IPS DF 6.9 (cell line): ENCODE data around the gene E2F6.

Source experiments
- DNase-seq: peaks from one replicate; pipeline ENCODE4 v3.0.0-alpha.2; 2013; ENCODE audit warnings: low read depth, low spot score
- H3K27ac ChIP-seq: one replicate; pipeline ENCODE4 v1.5.1; 2013; ENCODE audit warnings: low read length, control low read depth
- H3K27me3 ChIP-seq: 2 replicates; pipeline ENCODE4 v1.6.1; 2013; ENCODE audit warnings: mild to moderate bottlenecking, low read length; ENCODE audit not compliant: control insufficient read depth, insufficient read depth
- H3K36me3 ChIP-seq: 2 replicates; pipeline ENCODE4 v1.6.1; 2013; ENCODE audit warnings: low read length; ENCODE audit not compliant: control insufficient read depth, insufficient read depth
- H3K4me1 ChIP-seq: 2 replicates; pipeline ENCODE4 v1.6.1; 2013; ENCODE audit warnings: low read length; ENCODE audit not compliant: control insufficient read depth, insufficient read depth
- H3K4me3 ChIP-seq: 2 replicates; pipeline ENCODE4 v1.5.1; 2013; ENCODE audit warnings: mild to moderate bottlenecking, low read length
- H3K9me3 ChIP-seq: 2 replicates; pipeline ENCODE4 v1.6.1; 2013; ENCODE audit warnings: low read length, inconsistent platforms; ENCODE audit not compliant: control insufficient read depth, insufficient read depth
- WGBS: extraction: QIAGEN DNeasy Blood & Tissue Kit; methylation state at CpG from one replicate; pipeline ENCODE4 v1.1.7; 2013; ENCODE audit warnings: mixed read lengths, missing lambda C conversion rate; ENCODE audit not compliant: insufficient read length, insufficient coverage; 5-methylcytosine and 5-hydroxymethylcytosine counted together

The E2F6 gene

GRCh38 chr2:11414372-11415124 is 51.4 kb downstream of the E2F6 start:
- no peak for DNase-seq
- no peaks in the 10 kb centered on the region for H3K27me3 ChIP-seq
- no peak overlapping the region for H3K27ac ChIP-seq
- WGBS: no CpG with 5 or more reads among the region's 12 CpGs
- H3K36me3 ChIP-seq: no peaks in the 10 kb centered on the region
- H3K4me1 ChIP-seq: no peaks in the 10 kb centered on the region
- no peak overlapping the region for H3K4me3 ChIP-seq
- H3K9me3 ChIP-seq: no peaks in the 10 kb centered on the region; the same call in 1 of the 2 replicates

DNA sequence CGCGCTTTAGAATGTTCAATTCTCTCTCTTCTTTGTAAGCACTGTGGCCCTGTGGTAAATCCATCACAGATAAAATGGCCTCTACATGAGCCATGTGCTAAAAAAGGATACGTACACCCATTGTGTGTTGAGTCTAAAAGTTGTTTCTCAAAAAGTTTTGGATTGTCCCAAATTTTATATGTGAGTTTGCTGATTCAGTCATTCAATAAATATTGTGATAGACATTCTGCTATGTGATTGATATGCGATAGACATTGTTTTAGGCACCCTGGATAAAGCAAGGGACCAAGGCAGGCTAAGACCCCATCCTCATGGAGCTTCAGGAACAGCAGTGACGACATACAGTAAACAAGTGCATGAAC is 53.5 kb downstream of the E2F6 start:
- Histone ChIP-seq H3K27me3 (no peaks in the 10 kb centered on the region), H3K27ac (no peak overlapping the region), H3K4me3 (no peak overlapping the region), H3K36me3 (no peaks in the 10 kb centered on the region), H3K9me3 (no peaks in the 10 kb centered on the region; the same call in 1 of the 2 replicates), H3K4me1 (no peaks in the 10 kb centered on the region)
- DNase-seq: no peak
- no CpG with 5 or more reads among the region's 5 CpGs for WGBS

- H3K27ac ChIP-seq: no peak overlapping the region
- no peaks in the 10 kb centered on the region for H3K36me3 ChIP-seq
- WGBS: no CpG with 5 or more reads among the region's 11 CpGs
- DNase-seq: no peak
- H3K4me3 ChIP-seq: no peak overlapping the region
- H3K9me3 ChIP-seq: no peaks in the 10 kb centered on the region
- H3K27me3 ChIP-seq: no peaks in the 10 kb centered on the region
- no peaks in the 10 kb centered on the region for H3K4me1 ChIP-seq
Observed at GRCh38 chr2:11411768-11412448, 54.1 kb downstream of the E2F6 start.

GRCh38 chr2:11411244-11411643 is 54.7 kb downstream of the E2F6 start:
- Histone ChIP-seq H3K27me3 (no peaks in the 10 kb centered on the region), H3K4me1 (no peaks in the 10 kb centered on the region)
- no CpG with 5 or more reads among the region's 1 CpG for WGBS

DNA sequence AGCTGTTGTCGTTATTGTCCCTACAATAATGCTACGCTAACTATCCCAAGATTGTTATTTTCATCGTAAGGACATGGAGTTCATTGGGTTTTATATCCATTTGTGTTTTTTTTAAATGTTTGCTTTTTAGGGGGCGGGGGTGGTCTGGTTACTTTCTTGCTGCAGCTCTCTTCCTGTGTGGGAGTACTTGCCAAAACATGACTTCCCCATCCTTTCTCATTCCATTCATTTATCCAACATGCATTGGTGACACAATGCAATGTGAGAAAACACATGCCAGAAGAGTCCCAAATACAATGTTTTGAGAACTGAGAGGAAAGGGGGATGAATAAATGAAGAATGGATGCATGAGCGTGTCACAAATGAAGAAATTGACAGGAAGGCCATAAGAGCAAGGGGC is 55.9 kb downstream of the E2F6 start:
- no peaks in the 10 kb centered on the region for H3K9me3 ChIP-seq
- DNase-seq: no peak
- no peak overlapping the region for H3K27ac ChIP-seq
- no peak overlapping the region for H3K4me3 ChIP-seq
- H3K27me3 ChIP-seq: no peaks in the 10 kb centered on the region
- no peaks in the 10 kb centered on the region for H3K4me1 ChIP-seq
- WGBS: no CpG with 5 or more reads among the region's 5 CpGs
- no peaks in the 10 kb centered on the region for H3K36me3 ChIP-seq

More at GRCh38 chr2:11411244-11411643, 54.7 kb downstream of the E2F6 start:
- no peak overlapping the region for H3K4me3 ChIP-seq
- no peak overlapping the region for H3K27ac ChIP-seq
- no peak for DNase-seq
- H3K36me3 ChIP-seq: no peaks in the 10 kb centered on the region
- H3K9me3 ChIP-seq: no peaks in the 10 kb centered on the region

GRCh38 chr2:11409572-11409959 is 56.4 kb downstream of the E2F6 start:
- no CpG with 5 or more reads among the region's 1 CpG for WGBS
- DNase-seq: no peak

DNA sequence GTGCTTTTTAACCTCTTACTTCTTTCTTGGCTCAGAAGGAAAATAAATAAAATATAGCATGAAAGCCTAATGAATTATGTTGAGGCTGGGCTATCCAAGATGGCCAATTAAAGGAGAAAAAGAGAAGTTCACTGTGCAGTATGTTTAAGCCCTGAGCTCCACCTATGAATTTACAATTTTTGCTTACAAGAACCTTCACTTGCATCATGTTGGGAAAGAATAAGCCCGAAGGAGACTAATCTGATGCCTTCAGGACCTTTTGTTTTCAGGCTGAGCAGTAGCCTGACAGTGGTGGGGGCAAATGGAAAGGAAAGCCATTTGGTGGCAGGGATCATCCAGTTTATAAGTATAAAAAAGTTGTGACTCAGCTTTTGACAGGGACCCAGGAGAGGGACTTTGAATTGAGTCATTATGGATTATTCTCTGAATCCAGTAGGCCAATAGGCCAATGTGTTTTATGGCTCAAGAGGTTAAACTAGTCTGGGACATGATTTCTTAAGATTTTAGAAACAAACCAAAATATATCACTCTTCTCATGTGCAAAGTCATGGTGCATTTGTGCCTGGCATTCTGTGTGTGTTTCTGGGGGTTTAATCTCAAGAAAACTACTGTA is 56.9 kb downstream of the E2F6 start:
- no CpG with 5 or more reads among the region's 1 CpG for WGBS
- no peaks in the 10 kb centered on the region for H3K4me1 ChIP-seq

More at GRCh38 chr2:11409572-11409959, 56.4 kb downstream of the E2F6 start:
- no peaks in the 10 kb centered on the region for H3K9me3 ChIP-seq
- no peak overlapping the region for H3K27ac ChIP-seq
- no peak overlapping the region for H3K4me3 ChIP-seq
- no peaks in the 10 kb centered on the region for H3K27me3 ChIP-seq
- no peaks in the 10 kb centered on the region for H3K36me3 ChIP-seq
- H3K4me1 ChIP-seq: no peaks in the 10 kb centered on the region

GRCh38 chr2:11407413-11407812 is 58.5 kb downstream of the E2F6 start:
- Histone ChIP-seq H3K27ac (no peak overlapping the region), H3K4me3 (no peak overlapping the region), H3K9me3 (no peaks in the 10 kb centered on the region), H3K4me1 (peaks cover 2% of the 10 kb centered on the region; the same call in 1 of the 2 replicates), H3K27me3 (no peaks in the 10 kb centered on the region), H3K36me3 (no peaks in the 10 kb centered on the region)
- WGBS: no CpG with 5 or more reads among the region's 6 CpGs
- DNase-seq: no peak

More for the DNA sequence above, 56.9 kb downstream of the E2F6 start:
- Histone ChIP-seq H3K36me3 (no peaks in the 10 kb centered on the region), H3K9me3 (no peaks in the 10 kb centered on the region), H3K4me3 (no peak overlapping the region), H3K27ac (no peak overlapping the region), H3K27me3 (no peaks in the 10 kb centered on the region)
- no peak for DNase-seq

DNA sequence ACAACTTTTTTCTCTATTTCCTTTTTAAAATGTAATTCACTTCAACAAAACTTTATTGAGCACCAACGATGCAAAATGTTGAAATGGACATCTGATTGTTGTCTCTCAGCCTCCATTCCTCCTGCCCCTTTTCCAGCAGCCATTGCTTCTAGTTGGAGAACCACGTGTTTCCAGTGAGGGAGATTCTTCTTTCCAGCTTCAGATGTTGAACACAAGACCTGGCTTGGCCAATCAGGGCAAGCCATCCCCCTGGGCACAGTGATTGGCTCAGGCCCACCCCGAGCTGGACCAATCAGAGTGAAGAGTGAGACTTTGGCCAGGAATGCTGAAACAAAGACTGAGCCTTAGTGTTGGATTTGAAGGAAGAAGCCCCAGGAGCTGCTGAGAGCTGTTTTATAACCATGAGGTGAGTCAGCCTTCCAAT is 59.0 kb downstream of the E2F6 start:
- Histone ChIP-seq H3K27me3 (no peaks in the 10 kb centered on the region), H3K4me1 (peaks cover 2% of the 10 kb centered on the region; the same call in 1 of the 2 replicates), H3K36me3 (no peaks in the 10 kb centered on the region), H3K27ac (no peak overlapping the region), H3K4me3 (no peak overlapping the region), H3K9me3 (no peaks in the 10 kb centered on the region)
- no CpG with 5 or more reads among the region's 3 CpGs for WGBS
- no peak for DNase-seq

- Histone ChIP-seq H3K9me3 (no peaks in the 10 kb centered on the region), H3K4me1 (peaks cover 2% of the 10 kb centered on the region; the same call in 1 of the 2 replicates), H3K27me3 (no peaks in the 10 kb centered on the region), H3K4me3 (no peak overlapping the region), H3K27ac (no peak overlapping the region), H3K36me3 (no peaks in the 10 kb centered on the region)
- no peak for DNase-seq
- WGBS: no CpG with 5 or more reads among the region's 18 CpGs
Observed at GRCh38 chr2:11406267-11406957, 59.5 kb downstream of the E2F6 start.
